ENCODE data around the gene OR2L5. TPM values are rescaled to one million over a fixed set of nuclear protein-coding genes. Genes with fewer than 3 reads are reported as not detected.

The OR2L5 gene
- polyA plus RNA-seq, 2 of the 4 experiments (the other 2 are of a cell fraction), result not detected

GRCh38 chr1:248045209-248045608 lies 31.7 kb downstream of the OR2L5 start (continued):
- TF ChIP-seq PBX3 (IDR thresholded peaks at IDR 0.05), result no peak
- no peak for TF ChIP-seq GATA3 (IDR thresholded peaks at IDR 0.05; ENCODE audit: borderline replicate concordance)
- no peak for TF ChIP-seq ZSCAN20 (CRISPR knock-in tag; IDR thresholded peaks at IDR 0.05)
- TF ChIP-seq KDM1A (IDR thresholded peaks at IDR 0.05; ENCODE audit: low read depth), result no peak
- no peak for TF ChIP-seq RARB (CRISPR knock-in tag; IDR thresholded peaks at IDR 0.05)
- TF ChIP-seq HDAC2 (IDR thresholded peaks at IDR 0.05), result no peak
- no peak for TF ChIP-seq POLR2AphosphoS2 (conservative IDR thresholded peaks at IDR 0.05; ENCODE audit: low read length)
- TF ChIP-seq ELK1 (IDR thresholded peaks at IDR 0.05; ENCODE audit: low read depth, low read length), result no peak

- CTCF ChIA-PET, result no interaction called here
- FAIRE-seq (no peak), ATAC-seq (no peak), DNase-seq (ENCODE audit: low read depth in 1 of 2, low spot score in 1 of 2) (no peak)
- WGBS (ENCODE audit: missing lambda C conversion rate), result 29% methylated on average over 2 of the region's 2 CpGs
- no peak for TF ChIP-seq REST (IDR thresholded peaks at IDR 0.05)
- no peak for TF ChIP-seq PBX3 (IDR thresholded peaks at IDR 0.05)
- TF ChIP-seq HES2 (IDR thresholded peaks at IDR 0.05), result no peak
- no peak for TF ChIP-seq PHF8 (IDR thresholded peaks at IDR 0.05; ENCODE audit: borderline replicate concordance, low read depth)
- no peak within 1 kb of the TSS for H3K4me2 ChIP-seq
- H3K27ac ChIP-seq, result no peak within 1 kb of the TSS
- POLR2A ChIA-PET, result no interaction called here
- no peak within 1 kb of the TSS for H3K4me3 ChIP-seq
- no peaks in the 10 kb centered on the region for H3K4me1 ChIP-seq
- H3K9me3 ChIP-seq, result 0 out of 3 replicates have a peak, but pooled peaks cover 6% of the 10 kb centered on the region
Observed at GRCh38 chr1:248046536-248046935, 33.1 kb downstream of the OR2L5 start, which contains the start of gene OR2L3. TSS of gene OR2L3 (plus strand) at chr1:248046836. CDS start at chr1:248060682, 13,846 bp downstream.

- Histone ChIP-seq H3K4me2 (no peak overlapping the region), H3K9me3 (0 out of 3 replicates have a peak, but pooled peaks cover 6% of the 10 kb centered on the region), H3K4me1 (no peaks in the 10 kb centered on the region), H3K27ac (no peak overlapping the region), H3K4me3 (no peak overlapping the region)
- TF ChIP-seq NFE2L2 (conservative IDR thresholded peaks at IDR 0.05; ENCODE audit: low read length) (no peak), JUNB (IDR thresholded peaks at IDR 0.05) (no peak), CEBPB (IDR thresholded peaks at IDR 0.05) (no peak), TP53 (CRISPR knock-in tag; IDR thresholded peaks at IDR 0.05) (no peak)
- POLR2A ChIA-PET, result no interaction called here
- no peak for DNase-seq (ENCODE audit: low read depth in 1 of 2, low spot score in 1 of 2)
- FAIRE-seq, result no peak
- WGBS (ENCODE audit: missing lambda C conversion rate), result 0% methylated on average over 1 of the region's 1 CpG
- ATAC-seq, result no peak
- CTCF ChIA-PET, result no interaction called here
Observed at GRCh38 chr1:248047008-248047407, 33.5 kb downstream of the OR2L5 start.
